ENCODE data around the gene DYSF. TPM values are rescaled to one million over a fixed set of nuclear protein-coding genes. Genes with fewer than 3 reads are reported as not detected.

The DYSF gene
- total RNA-seq, 4 donors from 2014 or later: 1.7 to 5.0 (median 2.6) TPM

DNA sequence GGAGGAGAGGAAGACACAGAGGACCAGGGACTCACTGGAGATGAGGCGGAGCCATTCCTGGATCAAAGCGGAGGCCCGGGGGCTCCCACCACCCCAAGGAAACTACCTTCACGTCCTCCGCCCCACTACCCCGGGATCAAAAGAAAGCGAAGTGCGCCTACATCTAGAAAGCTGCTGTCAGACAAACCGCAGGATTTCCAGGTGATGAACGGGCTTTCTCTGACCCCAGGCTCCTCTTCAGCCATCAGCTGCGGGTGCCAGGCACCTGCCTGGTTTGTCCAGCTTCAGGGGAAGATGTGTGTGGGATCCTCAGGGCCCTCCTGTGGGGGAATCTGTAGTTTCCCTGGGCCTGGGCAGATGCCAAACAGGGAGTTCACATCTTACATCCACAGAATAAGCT lies 60.4 kb downstream of the DYSF start:
- no peaks in the 10 kb centered on the region for H3K4me1 ChIP-seq
- H3K36me3 ChIP-seq: no peaks in the 10 kb centered on the region
- no peak overlapping the region for H3K27ac ChIP-seq
- TF ChIP-seq EP300 (IDR thresholded peaks at IDR 0.05): no peak
- TF ChIP-seq POLR2AphosphoS5 (IDR thresholded peaks at IDR 0.05): no peak
- TF ChIP-seq, protein P1, sequence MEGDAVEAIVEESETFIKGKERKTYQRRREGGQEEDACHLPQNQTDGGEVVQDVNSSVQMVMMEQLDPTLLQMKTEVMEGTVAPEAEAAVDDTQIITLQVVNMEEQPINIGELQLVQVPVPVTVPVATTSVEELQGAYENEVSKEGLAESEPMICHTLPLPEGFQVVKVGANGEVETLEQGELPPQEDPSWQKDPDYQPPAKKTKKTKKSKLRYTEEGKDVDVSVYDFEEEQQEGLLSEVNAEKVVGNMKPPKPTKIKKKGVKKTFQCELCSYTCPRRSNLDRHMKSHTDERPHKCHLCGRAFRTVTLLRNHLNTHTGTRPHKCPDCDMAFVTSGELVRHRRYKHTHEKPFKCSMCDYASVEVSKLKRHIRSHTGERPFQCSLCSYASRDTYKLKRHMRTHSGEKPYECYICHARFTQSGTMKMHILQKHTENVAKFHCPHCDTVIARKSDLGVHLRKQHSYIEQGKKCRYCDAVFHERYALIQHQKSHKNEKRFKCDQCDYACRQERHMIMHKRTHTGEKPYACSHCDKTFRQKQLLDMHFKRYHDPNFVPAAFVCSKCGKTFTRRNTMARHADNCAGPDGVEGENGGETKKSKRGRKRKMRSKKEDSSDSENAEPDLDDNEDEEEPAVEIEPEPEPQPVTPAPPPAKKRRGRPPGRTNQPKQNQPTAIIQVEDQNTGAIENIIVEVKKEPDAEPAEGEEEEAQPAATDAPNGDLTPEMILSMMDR (IDR thresholded peaks at IDR 0.05): no peak
- no peak for TF ChIP-seq POLR2A (IDR thresholded peaks at IDR 0.05)
- H3K4me3 ChIP-seq: no peak overlapping the region
- H3K9me3 ChIP-seq: no peaks in the 10 kb centered on the region
- peaks cover 8% of the 10 kb centered on the region for H3K27me3 ChIP-seq
- no peak for DNase-seq (ENCODE audit: low spot score in 2 of 2)
- WGBS: 72% methylated on average over 10 of the region's 11 CpGs

GRCh38 chr2:71516253-71516888 lies 63.0 kb downstream of the DYSF start:
- Histone ChIP-seq H3K27me3 (peaks cover 8% of the 10 kb centered on the region), H3K27ac (no peak overlapping the region), H3K36me3 (no peaks in the 10 kb centered on the region), H3K9me3 (no peaks in the 10 kb centered on the region), H3K4me1 (no peaks in the 10 kb centered on the region), H3K4me3 (no peak overlapping the region)
- 83% methylated on average over 16 of the region's 16 CpGs for whole genome bisulfite sequencing
- DNase-seq (ENCODE audit: low spot score in 2 of 2): no peak
- TF ChIP-seq EP300 (IDR thresholded peaks at IDR 0.05) (no peak), POLR2A (IDR thresholded peaks at IDR 0.05) (no peak), POLR2AphosphoS5 (IDR thresholded peaks at IDR 0.05) (no peak)
- TF ChIP-seq, protein P1 (IDR thresholded peaks at IDR 0.05): no peak

GRCh38 chr2:71517851-71518250 lies 64.5 kb downstream of the DYSF start:
- Histone ChIP-seq H3K27ac (no peak overlapping the region), H3K36me3 (no peaks in the 10 kb centered on the region), H3K27me3 (peaks cover 3% of the 10 kb centered on the region), H3K4me3 (no peak overlapping the region), H3K9me3 (no peaks in the 10 kb centered on the region), H3K4me1 (no peaks in the 10 kb centered on the region)
- WGBS: 83% methylated on average over 4 of the region's 4 CpGs
- DNase-seq (ENCODE audit: low spot score in 2 of 2): peak in 1 of 2 donors; percentile 9
- TF ChIP-seq, protein P1 (IDR thresholded peaks at IDR 0.05): no peak
- TF ChIP-seq POLR2AphosphoS5 (IDR thresholded peaks at IDR 0.05): no peak
- TF ChIP-seq EP300 (IDR thresholded peaks at IDR 0.05): no peak
- no peak for TF ChIP-seq POLR2A (IDR thresholded peaks at IDR 0.05)

- Histone ChIP-seq H3K36me3 (no peaks in the 10 kb centered on the region), H3K9me3 (no peaks in the 10 kb centered on the region), H3K27me3 (peaks cover 3% of the 10 kb centered on the region), H3K27ac (no peak overlapping the region), H3K4me1 (no peaks in the 10 kb centered on the region), H3K4me3 (no peak overlapping the region)
- WGBS: 88% methylated on average over 8 of the region's 8 CpGs
- TF ChIP-seq, protein P1 (IDR thresholded peaks at IDR 0.05): no peak
- TF ChIP-seq POLR2AphosphoS5 (IDR thresholded peaks at IDR 0.05) (no peak), EP300 (IDR thresholded peaks at IDR 0.05) (no peak), POLR2A (IDR thresholded peaks at IDR 0.05) (no peak)
- DNase-seq (ENCODE audit: low spot score in 2 of 2): peak in 1 of 2 donors; percentile 19
These were observed 68.1 kb downstream of the DYSF start for GRCh38 chr2:71521436-71521950.

DNA sequence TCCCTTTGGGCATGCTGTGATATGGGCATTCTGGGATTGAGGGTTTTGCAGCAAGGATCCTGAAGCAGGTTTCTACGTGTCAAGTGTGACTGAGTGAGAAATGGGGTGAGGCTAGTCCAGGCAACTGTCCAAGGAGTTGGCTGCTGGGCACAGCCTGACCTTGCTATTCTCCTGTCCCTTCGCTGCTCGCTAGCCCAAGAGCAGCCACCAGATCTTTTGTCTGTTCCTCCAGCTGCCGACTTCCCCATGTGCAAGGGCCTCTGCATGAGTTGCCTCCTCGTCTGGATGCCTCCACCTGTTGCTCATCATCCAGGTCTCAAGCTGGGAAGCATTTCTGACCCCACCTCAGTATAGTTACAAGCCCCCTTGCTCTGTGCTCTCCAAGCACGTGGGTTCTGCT lies 71.1 kb downstream of the DYSF start:
- WGBS: 65% methylated on average over 6 of the region's 6 CpGs

More for the DNA sequence above, 71.1 kb downstream of the DYSF start:
- TF ChIP-seq, protein P1 (IDR thresholded peaks at IDR 0.05): no peak
- no peak for TF ChIP-seq EP300 (IDR thresholded peaks at IDR 0.05)
- no peak for TF ChIP-seq POLR2A (IDR thresholded peaks at IDR 0.05)
- no peak for TF ChIP-seq POLR2AphosphoS5 (IDR thresholded peaks at IDR 0.05)
- no peaks in the 10 kb centered on the region for H3K4me1 ChIP-seq
- no peaks in the 10 kb centered on the region for H3K9me3 ChIP-seq
- no peaks in the 10 kb centered on the region for H3K36me3 ChIP-seq
- H3K27me3 ChIP-seq: peaks cover 10% of the 10 kb centered on the region
- DNase-seq (ENCODE audit: low spot score in 2 of 2): peak in 1 of 2 donors; percentile 40
- H3K27ac ChIP-seq: no peak overlapping the region
- no peak overlapping the region for H3K4me3 ChIP-seq
